ENCODE measurements around the gene TRMT112. TPM values are rescaled to one million over a fixed set of nuclear protein-coding genes. Genes with fewer than 3 reads are reported as not detected.
A peak's percentile ranks its signal among the peaks of the same experiment; 100 is the strongest.

The TRMT112 gene
- total RNA-seq, 1 donor from 2014 or later, result 93.1 TPM

DNA sequence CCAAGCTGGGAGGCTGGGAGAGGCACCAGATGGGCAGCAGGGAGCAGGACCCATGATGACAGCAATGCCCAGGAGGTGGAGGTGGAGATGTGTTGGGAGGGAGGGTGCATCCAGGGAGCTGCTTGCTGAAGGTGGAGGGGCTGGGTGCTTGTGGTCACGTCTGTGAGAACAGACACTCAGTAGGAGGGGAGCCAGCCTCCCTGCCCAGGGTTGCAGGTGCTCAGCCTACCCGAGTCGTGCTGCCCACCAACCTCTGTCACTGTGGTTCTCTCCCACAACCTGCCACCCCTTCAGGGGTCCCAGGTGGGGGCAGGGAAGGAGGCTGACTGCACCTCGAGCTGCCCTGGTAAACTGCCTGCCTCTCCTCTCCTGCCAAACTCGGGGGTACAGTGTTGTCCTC lies 6.0 kb upstream of the TRMT112 start:
- peaks cover 8% of the 10 kb centered on the region for H3K36me3 Mint-ChIP-seq (ENCODE audit: unreplicated experiment)
- no peak overlapping the region for H3K4me3 Mint-ChIP-seq (ENCODE audit: unreplicated experiment)
- DNase-seq, result no peak
- H3K27ac Mint-ChIP-seq (ENCODE audit: unreplicated experiment), result no peak overlapping the region
- TF ChIP-seq, protein P1, sequence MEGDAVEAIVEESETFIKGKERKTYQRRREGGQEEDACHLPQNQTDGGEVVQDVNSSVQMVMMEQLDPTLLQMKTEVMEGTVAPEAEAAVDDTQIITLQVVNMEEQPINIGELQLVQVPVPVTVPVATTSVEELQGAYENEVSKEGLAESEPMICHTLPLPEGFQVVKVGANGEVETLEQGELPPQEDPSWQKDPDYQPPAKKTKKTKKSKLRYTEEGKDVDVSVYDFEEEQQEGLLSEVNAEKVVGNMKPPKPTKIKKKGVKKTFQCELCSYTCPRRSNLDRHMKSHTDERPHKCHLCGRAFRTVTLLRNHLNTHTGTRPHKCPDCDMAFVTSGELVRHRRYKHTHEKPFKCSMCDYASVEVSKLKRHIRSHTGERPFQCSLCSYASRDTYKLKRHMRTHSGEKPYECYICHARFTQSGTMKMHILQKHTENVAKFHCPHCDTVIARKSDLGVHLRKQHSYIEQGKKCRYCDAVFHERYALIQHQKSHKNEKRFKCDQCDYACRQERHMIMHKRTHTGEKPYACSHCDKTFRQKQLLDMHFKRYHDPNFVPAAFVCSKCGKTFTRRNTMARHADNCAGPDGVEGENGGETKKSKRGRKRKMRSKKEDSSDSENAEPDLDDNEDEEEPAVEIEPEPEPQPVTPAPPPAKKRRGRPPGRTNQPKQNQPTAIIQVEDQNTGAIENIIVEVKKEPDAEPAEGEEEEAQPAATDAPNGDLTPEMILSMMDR (IDR thresholded peaks at IDR 0.05; ENCODE audit: partially characterized antibody, unreplicated experiment), result no peak
- peaks cover 14% of the 10 kb centered on the region for H3K9me3 Mint-ChIP-seq (ENCODE audit: unreplicated experiment)
- peaks cover 11% of the 10 kb centered on the region for H3K27me3 Mint-ChIP-seq (ENCODE audit: unreplicated experiment)
- peaks cover 14% of the 10 kb centered on the region for H3K4me1 Mint-ChIP-seq (ENCODE audit: low read depth, unreplicated experiment)

DNA sequence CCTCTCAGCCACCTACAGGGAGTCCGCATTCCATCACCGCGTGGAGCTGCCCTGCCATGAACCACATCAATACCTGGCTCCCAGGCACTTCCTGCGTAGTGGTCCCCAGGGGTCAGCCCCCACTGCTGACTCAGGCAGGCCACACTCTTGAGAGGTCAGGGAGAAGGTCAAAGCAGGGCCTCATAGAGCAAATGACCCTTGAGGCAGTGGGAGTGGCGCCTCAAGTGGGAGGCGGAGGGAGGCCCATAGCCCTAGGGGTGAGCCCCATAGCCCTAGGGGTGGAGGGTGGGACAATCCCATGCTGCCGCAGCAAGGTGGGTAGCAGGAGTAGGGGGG lies 5.5 kb upstream of the TRMT112 start:
- H3K9me3 Mint-ChIP-seq (ENCODE audit: unreplicated experiment), result peaks cover 14% of the 10 kb centered on the region
- peaks cover 6% of the 10 kb centered on the region for H3K36me3 Mint-ChIP-seq (ENCODE audit: unreplicated experiment)
- no peak overlapping the region for H3K4me3 Mint-ChIP-seq (ENCODE audit: unreplicated experiment)

DNA sequence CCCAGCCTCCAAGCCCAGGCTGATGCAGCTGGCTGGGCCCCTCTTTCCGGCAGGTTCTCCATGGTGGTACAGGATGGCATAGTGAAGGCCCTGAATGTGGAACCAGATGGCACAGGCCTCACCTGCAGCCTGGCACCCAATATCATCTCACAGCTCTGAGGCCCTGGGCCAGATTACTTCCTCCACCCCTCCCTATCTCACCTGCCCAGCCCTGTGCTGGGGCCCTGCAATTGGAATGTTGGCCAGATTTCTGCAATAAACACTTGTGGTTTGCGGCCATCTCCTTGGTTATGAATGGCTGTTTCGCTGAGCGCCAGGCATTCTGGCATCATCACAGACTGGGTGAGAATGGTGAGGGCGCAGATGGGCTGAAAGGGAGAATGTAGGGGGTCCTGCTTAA lies 4.2 kb upstream of the TRMT112 start:
- peaks cover 17% of the 10 kb centered on the region for H3K27me3 Mint-ChIP-seq (ENCODE audit: unreplicated experiment)
- DNase-seq, result no peak
- no peak overlapping the region for H3K27ac Mint-ChIP-seq (ENCODE audit: unreplicated experiment)
- H3K9me3 Mint-ChIP-seq (ENCODE audit: unreplicated experiment), result peaks cover 12% of the 10 kb centered on the region
- H3K36me3 Mint-ChIP-seq (ENCODE audit: unreplicated experiment), result peaks cover 4% of the 10 kb centered on the region
- H3K4me1 Mint-ChIP-seq (ENCODE audit: low read depth, unreplicated experiment), result peaks cover 18% of the 10 kb centered on the region
- TF ChIP-seq, protein P1 (IDR thresholded peaks at IDR 0.05; ENCODE audit: partially characterized antibody, unreplicated experiment), result no peak
- H3K4me3 Mint-ChIP-seq (ENCODE audit: unreplicated experiment), result peak overlapping the region; percentile 76

More for the DNA sequence above, 5.5 kb upstream of the TRMT112 start:
- H3K4me1 Mint-ChIP-seq (ENCODE audit: low read depth, unreplicated experiment), result peaks cover 14% of the 10 kb centered on the region
- peak; percentile 32 for DNase-seq
- H3K27me3 Mint-ChIP-seq (ENCODE audit: unreplicated experiment), result peaks cover 11% of the 10 kb centered on the region
- TF ChIP-seq, protein P1 (IDR thresholded peaks at IDR 0.05; ENCODE audit: partially characterized antibody, unreplicated experiment), result no peak
- H3K27ac Mint-ChIP-seq (ENCODE audit: unreplicated experiment), result no peak overlapping the region

DNA sequence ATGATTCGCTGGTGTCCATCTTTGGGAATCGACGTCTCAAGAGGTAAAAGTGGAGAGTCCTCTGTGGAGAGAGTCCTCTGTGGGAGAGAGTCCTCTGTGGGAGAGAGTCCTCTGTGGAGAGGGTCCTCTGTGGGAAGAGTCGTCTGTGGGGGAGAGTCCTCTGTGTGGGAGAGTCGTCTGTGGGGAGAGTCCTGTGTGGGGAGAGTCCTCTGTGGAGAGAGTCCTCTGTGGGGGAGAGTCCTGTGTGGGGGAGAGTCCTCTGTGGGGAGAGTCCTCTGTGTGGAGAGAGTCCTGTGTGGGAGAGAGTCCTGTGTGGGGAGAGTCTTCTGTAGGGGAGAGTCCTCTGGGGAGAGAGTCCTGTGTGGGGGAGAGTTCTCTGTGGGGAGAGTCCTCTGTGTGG lies 3.7 kb upstream of the TRMT112 start:
- peaks cover 4% of the 10 kb centered on the region for H3K36me3 Mint-ChIP-seq (ENCODE audit: unreplicated experiment)
- no peak overlapping the region for H3K27ac Mint-ChIP-seq (ENCODE audit: unreplicated experiment)
- H3K9me3 Mint-ChIP-seq (ENCODE audit: unreplicated experiment), result peaks cover 12% of the 10 kb centered on the region
- peaks cover 17% of the 10 kb centered on the region for H3K27me3 Mint-ChIP-seq (ENCODE audit: unreplicated experiment)
- TF ChIP-seq, protein P1 (IDR thresholded peaks at IDR 0.05; ENCODE audit: partially characterized antibody, unreplicated experiment), result no peak
- peak overlapping the region; percentile 76 for H3K4me3 Mint-ChIP-seq (ENCODE audit: unreplicated experiment)
- H3K4me1 Mint-ChIP-seq (ENCODE audit: low read depth, unreplicated experiment), result peaks cover 18% of the 10 kb centered on the region
- DNase-seq, result no peak

DNA sequence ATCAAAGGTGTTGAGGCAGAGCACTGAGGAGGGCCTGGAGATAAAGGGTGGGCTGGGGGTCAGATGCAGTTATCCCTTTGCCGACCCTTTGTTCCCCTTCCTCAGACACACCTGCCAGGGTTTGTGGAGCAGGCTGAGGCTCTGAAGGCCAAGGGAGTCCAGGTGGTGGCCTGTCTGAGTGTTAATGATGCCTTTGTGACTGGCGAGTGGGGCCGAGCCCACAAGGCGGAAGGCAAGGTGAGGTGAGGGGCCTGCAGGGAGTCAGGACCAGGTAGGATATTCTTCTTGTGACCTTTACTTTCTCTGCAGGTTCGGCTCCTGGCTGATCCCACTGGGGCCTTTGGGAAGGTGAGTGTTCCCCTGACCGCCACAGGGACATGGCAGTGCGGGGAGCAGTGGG lies 3.2 kb upstream of the TRMT112 start:
- Mint-ChIP-seq H3K27me3 (ENCODE audit: unreplicated experiment) (peaks cover 17% of the 10 kb centered on the region), H3K4me3 (ENCODE audit: unreplicated experiment) (peak overlapping the region; percentile 76), H3K36me3 (ENCODE audit: unreplicated experiment) (peaks cover 4% of the 10 kb centered on the region), H3K9me3 (ENCODE audit: unreplicated experiment) (peaks cover 12% of the 10 kb centered on the region), H3K4me1 (ENCODE audit: low read depth, unreplicated experiment) (peaks cover 18% of the 10 kb centered on the region), H3K27ac (ENCODE audit: unreplicated experiment) (peak overlapping the region; percentile 2)
- DNase-seq, result no peak
- TF ChIP-seq, protein P1 (IDR thresholded peaks at IDR 0.05; ENCODE audit: partially characterized antibody, unreplicated experiment), result no peak

All from glutamatergic neuron (in vitro differentiated cells).